GM12874 (cell line): ENCODE measurements around the gene MB.

Source experiments
- TF ChIP-seq, protein P1 (sequence below): IDR thresholded peaks from 2 replicates; pipeline ENCODE4 v1.5.1; 2011; ENCODE audit warnings: low read depth, mild to moderate bottlenecking, control low read depth, low read length, moderate library complexity; ENCODE audit not compliant: insufficient read depth

MB gene

DNA sequence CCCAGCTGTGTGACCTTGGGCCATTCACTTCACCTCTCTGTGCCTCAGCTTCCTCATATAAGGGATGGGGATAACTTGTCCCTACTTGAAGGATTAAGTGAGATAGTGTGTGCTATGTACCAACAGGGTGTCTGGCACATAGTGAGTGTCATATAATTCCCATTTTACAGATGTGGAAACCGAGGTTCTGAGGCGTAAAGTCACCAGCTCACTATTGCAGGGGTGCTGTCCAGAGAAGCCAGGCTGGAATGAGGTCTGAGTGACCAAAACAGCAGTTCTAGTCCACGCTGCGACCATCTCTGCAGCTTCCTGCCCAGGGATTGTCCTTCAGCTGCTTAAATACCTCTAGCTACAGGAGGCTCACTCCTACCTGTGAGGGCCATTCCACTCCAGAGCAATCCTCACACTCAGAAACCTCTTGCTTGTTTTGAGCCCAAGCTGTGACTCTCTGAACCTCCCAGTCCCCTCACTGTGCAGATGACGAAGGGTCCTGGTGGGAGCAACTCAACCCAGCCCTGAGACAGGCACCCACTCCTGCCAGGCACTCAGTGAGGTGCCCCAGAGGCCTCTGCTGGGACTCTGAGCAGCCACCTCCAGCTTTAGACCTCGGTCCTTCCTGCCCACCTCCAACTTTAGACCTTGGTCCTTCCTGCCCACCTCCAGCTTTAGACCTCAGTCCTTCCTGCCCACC lies 5.8 kb downstream of the MB start:
- TF ChIP-seq, protein P1, sequence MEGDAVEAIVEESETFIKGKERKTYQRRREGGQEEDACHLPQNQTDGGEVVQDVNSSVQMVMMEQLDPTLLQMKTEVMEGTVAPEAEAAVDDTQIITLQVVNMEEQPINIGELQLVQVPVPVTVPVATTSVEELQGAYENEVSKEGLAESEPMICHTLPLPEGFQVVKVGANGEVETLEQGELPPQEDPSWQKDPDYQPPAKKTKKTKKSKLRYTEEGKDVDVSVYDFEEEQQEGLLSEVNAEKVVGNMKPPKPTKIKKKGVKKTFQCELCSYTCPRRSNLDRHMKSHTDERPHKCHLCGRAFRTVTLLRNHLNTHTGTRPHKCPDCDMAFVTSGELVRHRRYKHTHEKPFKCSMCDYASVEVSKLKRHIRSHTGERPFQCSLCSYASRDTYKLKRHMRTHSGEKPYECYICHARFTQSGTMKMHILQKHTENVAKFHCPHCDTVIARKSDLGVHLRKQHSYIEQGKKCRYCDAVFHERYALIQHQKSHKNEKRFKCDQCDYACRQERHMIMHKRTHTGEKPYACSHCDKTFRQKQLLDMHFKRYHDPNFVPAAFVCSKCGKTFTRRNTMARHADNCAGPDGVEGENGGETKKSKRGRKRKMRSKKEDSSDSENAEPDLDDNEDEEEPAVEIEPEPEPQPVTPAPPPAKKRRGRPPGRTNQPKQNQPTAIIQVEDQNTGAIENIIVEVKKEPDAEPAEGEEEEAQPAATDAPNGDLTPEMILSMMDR = no peak

DNA sequence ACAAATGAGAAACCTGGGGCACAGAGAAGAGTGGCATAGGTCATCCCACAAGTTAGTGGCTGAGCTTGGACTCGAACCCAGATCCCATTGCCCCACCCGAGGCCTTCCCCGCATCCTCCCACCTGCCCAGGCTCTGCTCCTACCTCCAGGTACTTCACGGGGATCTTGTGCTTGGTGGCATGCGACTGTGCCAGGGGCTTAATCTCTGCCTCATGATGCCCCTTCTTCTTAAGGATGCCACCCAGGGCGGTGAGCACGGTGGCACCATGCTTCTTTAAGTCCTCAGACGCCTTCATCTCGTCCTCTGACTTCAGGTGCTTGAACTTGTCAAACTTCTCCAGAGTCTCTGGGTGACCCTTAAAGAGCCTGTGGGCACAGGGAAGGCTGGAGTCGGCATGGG lies 6.4 kb downstream of the MB start:
- TF ChIP-seq, protein P1 = no peak

DNA sequence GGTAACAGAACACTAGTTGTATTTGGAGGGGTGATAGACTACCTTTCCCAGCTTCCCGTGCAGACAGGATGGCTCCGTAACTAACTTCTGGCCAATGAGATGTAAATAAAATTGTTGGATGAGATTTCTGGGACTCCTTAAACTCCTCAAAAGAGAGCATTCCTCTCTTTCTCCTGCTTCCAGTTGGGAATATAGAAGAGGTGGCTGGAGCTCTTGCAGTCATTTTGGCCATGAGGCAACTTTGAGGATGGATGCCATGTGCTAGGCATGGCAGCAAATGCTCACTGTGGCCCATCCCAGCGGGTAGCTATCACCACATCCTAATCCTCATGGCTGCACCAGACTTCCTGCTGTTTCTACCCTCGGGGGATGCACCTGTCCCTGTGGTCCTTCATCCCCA lies 7.4 kb downstream of the MB start:
- TF ChIP-seq, protein P1 = no peak

DNA sequence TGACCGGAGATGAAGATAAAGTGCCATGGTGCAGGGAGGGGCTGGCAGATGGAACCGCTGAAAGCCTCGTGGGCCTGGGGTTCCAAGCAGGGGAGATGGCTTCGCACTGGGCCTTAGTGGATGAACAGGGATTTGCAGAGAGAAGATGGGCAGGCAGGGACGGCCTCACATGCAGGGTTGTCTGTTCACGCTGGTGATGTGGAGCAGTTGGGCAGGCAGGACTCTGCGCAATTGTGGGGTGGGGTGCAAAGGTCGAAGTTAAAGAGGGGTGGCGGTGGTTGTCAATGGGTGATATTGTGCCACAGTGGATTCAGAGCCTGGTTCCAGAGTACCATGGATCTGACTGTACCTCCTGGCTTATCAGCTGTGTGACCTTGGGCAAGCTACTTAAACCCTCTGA lies 7.9 kb downstream of the MB start:
- TF ChIP-seq, protein P1 = no peak

DNA sequence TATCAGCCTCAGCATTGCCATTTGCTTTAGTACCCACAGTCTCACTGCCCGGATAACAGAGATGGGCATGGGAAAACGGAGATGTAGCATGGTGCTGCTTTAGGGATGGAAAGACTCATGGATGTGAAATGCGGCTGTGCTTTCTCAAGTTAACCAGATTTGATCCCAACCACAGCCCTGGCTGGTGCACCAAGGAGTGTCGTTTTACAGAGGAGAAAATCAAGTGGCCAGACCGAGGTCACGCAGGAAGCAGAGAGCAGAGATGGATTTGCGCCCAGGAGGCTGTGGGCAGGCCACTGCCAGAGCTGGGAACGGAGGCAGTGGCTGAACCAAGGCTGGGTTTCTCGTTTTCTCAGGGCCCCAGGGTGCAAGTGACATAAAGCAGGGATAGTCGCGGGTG lies 9.0 kb downstream of the MB start:
- TF ChIP-seq, protein P1 = no peak

DNA sequence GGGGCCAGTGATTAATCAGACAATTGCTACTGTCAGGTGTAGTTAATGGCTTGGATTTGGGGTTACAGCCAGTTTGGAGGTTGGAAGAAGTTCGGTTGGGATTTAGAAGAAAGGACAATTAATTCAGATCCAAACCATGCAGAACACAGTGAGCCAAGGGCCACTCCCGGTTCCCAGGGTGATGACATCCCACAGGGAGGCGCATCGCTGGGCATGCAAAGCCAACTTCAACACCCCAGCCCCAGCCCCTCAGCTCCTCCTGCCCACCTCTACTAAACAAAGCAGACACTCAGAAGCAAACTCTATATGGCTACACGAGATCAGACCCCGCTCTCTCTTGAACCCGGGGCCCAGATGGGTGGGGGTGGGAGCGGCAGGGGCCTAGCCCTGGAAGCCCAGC lies 10.2 kb downstream of the MB start:
- TF ChIP-seq, protein P1 = no peak

DNA sequence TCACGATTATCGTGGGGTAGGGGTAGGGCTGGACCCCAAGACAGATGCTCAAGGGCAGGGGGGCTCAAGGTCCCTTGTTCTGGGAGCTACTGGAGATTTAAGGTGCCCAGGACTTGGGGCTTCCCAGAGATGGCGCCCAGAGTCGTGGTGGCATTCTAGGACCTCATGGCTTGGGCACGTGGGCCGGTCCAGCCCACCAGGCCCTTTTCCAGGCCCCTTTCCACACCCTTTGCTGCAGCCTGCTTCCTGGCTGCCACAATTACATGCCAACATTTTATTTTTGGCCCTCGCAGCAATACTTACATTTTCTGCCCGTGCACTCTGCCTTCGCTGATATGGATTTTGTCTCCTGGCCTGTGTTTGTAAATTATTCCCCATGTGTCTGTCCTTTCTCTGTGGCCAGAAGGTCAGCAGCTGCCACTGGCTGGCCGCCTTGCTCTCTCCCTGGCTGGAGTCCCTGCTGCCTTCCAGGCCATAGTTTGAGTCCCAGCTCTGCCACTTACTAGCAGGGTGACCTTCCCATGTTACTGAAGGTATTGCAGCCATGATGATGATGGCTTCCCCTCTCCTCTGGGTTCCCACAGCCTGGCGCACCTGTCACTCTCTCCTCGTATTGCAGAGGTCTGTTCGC lies 11.2 kb downstream of the MB start:
- TF ChIP-seq, protein P1 = no peak
